ENCODE measurements around the gene ATP4B. TPM values are rescaled to one million over a fixed set of nuclear protein-coding genes. Genes with fewer than 3 reads are reported as not detected.

Gene ATP4B
- total RNA-seq, 1 donor from 2014 or later = not detected

GRCh38 chr13:113601166-113602070 is 56.6 kb downstream of the ATP4B start:
- no peak overlapping the region for H3K9ac ChIP-seq (ENCODE audit: low read depth in 1 of 3, low read length in 3 of 3)
- H3K27me3 ChIP-seq (ENCODE audit: control insufficient read depth in 3 of 3, insufficient read depth in 3 of 3, low read length in 3 of 3) = no peaks in the 10 kb centered on the region
- peaks cover 0 to 2% (median 0%) of the 10 kb centered on the region in 3 donors for H3K9me3 ChIP-seq (ENCODE audit: control insufficient read depth in 3 of 3, low read length in 3 of 3)
- peaks cover 4 to 8% (median 6%) of the 10 kb centered on the region in 3 donors for H3K36me3 ChIP-seq (ENCODE audit: control insufficient read depth in 3 of 3, insufficient read depth in 3 of 3, low read length in 3 of 3)
- H3K4me1 ChIP-seq (ENCODE audit: control insufficient read depth in 3 of 3, insufficient read depth in 3 of 3, low read length in 3 of 3) = no peaks in the 10 kb centered on the region
- no peak overlapping the region for H3K4me3 ChIP-seq (ENCODE audit: low read length in 3 of 3)
- H3K27ac ChIP-seq (ENCODE audit: low read depth, low read length) = no peak overlapping the region

- H3K4me3 ChIP-seq (ENCODE audit: low read length in 3 of 3) = no peak overlapping the region
- H3K27ac ChIP-seq (ENCODE audit: low read depth, low read length) = no peak overlapping the region
- no peaks in the 10 kb centered on the region for H3K9me3 ChIP-seq (ENCODE audit: control insufficient read depth in 3 of 3, low read length in 3 of 3)
- no peak overlapping the region for H3K9ac ChIP-seq (ENCODE audit: low read depth in 1 of 3, low read length in 3 of 3)
- H3K36me3 ChIP-seq (ENCODE audit: control insufficient read depth in 3 of 3, insufficient read depth in 3 of 3, low read length in 3 of 3) = peaks cover 4 to 14% (median 6%) of the 10 kb centered on the region in 3 donors
- H3K27me3 ChIP-seq (ENCODE audit: control insufficient read depth in 3 of 3, insufficient read depth in 3 of 3, low read length in 3 of 3) = no peaks in the 10 kb centered on the region
- no peaks in the 10 kb centered on the region for H3K4me1 ChIP-seq (ENCODE audit: control insufficient read depth in 3 of 3, insufficient read depth in 3 of 3, low read length in 3 of 3)
Measured at GRCh38 chr13:113599391-113599790, 58.6 kb downstream of the ATP4B start.

Other genes with a start within 250 kb of the ATP4B start
- gene ADPRHL1, start 204.7 kb downstream of the ATP4B start, total RNA-seq = 124 TPM
- gene DCUN1D2, start 167.5 kb downstream of the ATP4B start, total RNA-seq = 7.8 TPM
- 30.8 TPM for gene TFDP1, start 73.4 kb downstream of the ATP4B start, total RNA-seq
- not detected for gene GRK1, start 9.0 kb upstream of the ATP4B start, total RNA-seq
- gene TMEM255B, start 101.0 kb upstream of the ATP4B start, total RNA-seq = 2.6 TPM
- gene GAS6, start 205.9 kb upstream of the ATP4B start, total RNA-seq = 25.1 TPM

Data from skeletal muscle tissue (tissue), 4 donors.